ENCODE measurements around the gene CYTL1.

The CYTL1 gene

GRCh38 chr4:4981827-4982226 is 37.4 kb downstream of the CYTL1 start:
- H3K4me1 Mint-ChIP-seq = no peaks in the 10 kb centered on the region
- H3K9me3 Mint-ChIP-seq = peaks cover 5% of the 10 kb centered on the region
- ATAC-seq (no peak), DNase-seq (no peak)
- no peaks in the 10 kb centered on the region for H3K36me3 Mint-ChIP-seq (ENCODE audit: low read depth)
- no peaks in the 10 kb centered on the region for H3K27me3 Mint-ChIP-seq
- H3K4me3 Mint-ChIP-seq = no peak overlapping the region
- no peak overlapping the region for H3K27ac Mint-ChIP-seq

GRCh38 chr4:4981427-4981826 is 37.8 kb downstream of the CYTL1 start:
- Mint-ChIP-seq H3K4me3 (no peak overlapping the region), H3K27me3 (no peaks in the 10 kb centered on the region), H3K36me3 (ENCODE audit: low read depth) (no peaks in the 10 kb centered on the region), H3K27ac (no peak overlapping the region), H3K9me3 (peaks cover 5% of the 10 kb centered on the region), H3K4me1 (no peaks in the 10 kb centered on the region)
- no peak for ATAC-seq
- DNase-seq = no peak

GRCh38 chr4:4980621-4981230 is 38.5 kb downstream of the CYTL1 start:
- Mint-ChIP-seq H3K4me1 (no peaks in the 10 kb centered on the region), H3K27me3 (no peaks in the 10 kb centered on the region), H3K9me3 (peaks cover 11% of the 10 kb centered on the region), H3K27ac (no peak overlapping the region), H3K4me3 (no peak overlapping the region), H3K36me3 (ENCODE audit: low read depth) (no peaks in the 10 kb centered on the region)
- DNase-seq (no peak), ATAC-seq (no peak)

- Mint-ChIP-seq H3K36me3 (ENCODE audit: low read depth) (no peaks in the 10 kb centered on the region), H3K27me3 (no peaks in the 10 kb centered on the region), H3K27ac (no peak overlapping the region), H3K4me3 (no peak overlapping the region), H3K4me1 (no peaks in the 10 kb centered on the region), H3K9me3 (peaks cover 17% of the 10 kb centered on the region)
- no peak for DNase-seq
- ATAC-seq = no peak
These were observed 39.3 kb downstream of the CYTL1 start for GRCh38 chr4:4979971-4980370.

GRCh38 chr4:4974727-4975126 is 44.5 kb downstream of the CYTL1 start:
- Mint-ChIP-seq H3K9me3 (peaks cover 25% of the 10 kb centered on the region), H3K27ac (no peak overlapping the region), H3K27me3 (peaks cover 5% of the 10 kb centered on the region), H3K4me1 (no peaks in the 10 kb centered on the region), H3K4me3 (no peak overlapping the region), H3K36me3 (ENCODE audit: low read depth) (peaks cover 3% of the 10 kb centered on the region)
- ATAC-seq = no peak
- no peak for DNase-seq

GRCh38 chr4:4971796-4972195 is 47.5 kb downstream of the CYTL1 start:
- DNase-seq (no peak), ATAC-seq (no peak)
- Mint-ChIP-seq H3K36me3 (ENCODE audit: low read depth) (peaks cover 3% of the 10 kb centered on the region), H3K9me3 (peaks cover 20% of the 10 kb centered on the region), H3K27me3 (peaks cover 5% of the 10 kb centered on the region), H3K4me3 (no peak overlapping the region), H3K4me1 (no peaks in the 10 kb centered on the region), H3K27ac (no peak overlapping the region)

- Mint-ChIP-seq H3K4me3 (no peak overlapping the region), H3K27ac (no peak overlapping the region), H3K36me3 (ENCODE audit: low read depth) (peaks cover 3% of the 10 kb centered on the region), H3K9me3 (peaks cover 15% of the 10 kb centered on the region), H3K4me1 (no peaks in the 10 kb centered on the region), H3K27me3 (peaks cover 5% of the 10 kb centered on the region)
- no peak for DNase-seq
- ATAC-seq = no peak
These were observed 50.0 kb downstream of the CYTL1 start for GRCh38 chr4:4969298-4969697.

- H3K36me3 Mint-ChIP-seq (ENCODE audit: low read depth) = no peaks in the 10 kb centered on the region
- H3K4me3 Mint-ChIP-seq = no peak overlapping the region
- no peaks in the 10 kb centered on the region for H3K4me1 Mint-ChIP-seq
- H3K27ac Mint-ChIP-seq = no peak overlapping the region
- H3K27me3 Mint-ChIP-seq = no peaks in the 10 kb centered on the region
- ATAC-seq (no peak), DNase-seq (no peak)
- H3K9me3 Mint-ChIP-seq = peaks cover 18% of the 10 kb centered on the region
These were observed 51.0 kb downstream of the CYTL1 start for GRCh38 chr4:4968161-4968725.

Data from activated naive CD8-positive, alpha-beta T cell treated with anti-CD3 and anti-CD28 coated beads, Interleukin-2, amount 50 U/mL, for 24 hours (primary cell).